ENCODE measurements around the gene PRR5L. TPM values are rescaled to one million over a fixed set of nuclear protein-coding genes. Genes with fewer than 3 reads are reported as not detected.
A peak's percentile ranks its signal among the peaks of the same experiment; 100 is the strongest.

PRR5L gene
- total and polyA plus RNA-seq, 8 donors = 10.6 to 27.0 (median 17.4) TPM

GRCh38 chr11:36346562-36347383 is 50.7 kb downstream of the PRR5L start:
- H3K4me3 ChIP-seq = no peak overlapping the region
- ATAC-seq = no peak
- no peaks in the 10 kb centered on the region for H3K36me3 ChIP-seq
- no peak overlapping the region for H3K27ac ChIP-seq
- intact Hi-C loops (cut with DNase I) = no loop called here
- H3K27me3 ChIP-seq = no peaks in the 10 kb centered on the region
- no peak for TF ChIP-seq CTCF (IDR thresholded peaks at IDR 0.05)
- DNase-seq = no peak
- H3K4me1 ChIP-seq = no peaks in the 10 kb centered on the region
- no peaks in the 10 kb centered on the region for H3K9me3 ChIP-seq

- ATAC-seq (no peak), DNase-seq (no peak)
- intact Hi-C loops (cut with DNase I) = no loop called here
- Histone ChIP-seq H3K27ac (no peak overlapping the region), H3K9me3 (no peaks in the 10 kb centered on the region), H3K27me3 (no peaks in the 10 kb centered on the region), H3K36me3 (no peaks in the 10 kb centered on the region), H3K4me3 (no peak overlapping the region), H3K4me1 (no peaks in the 10 kb centered on the region)
- TF ChIP-seq CTCF (IDR thresholded peaks at IDR 0.05) = no peak
Measured at GRCh38 chr11:36347384-36347906, 51.4 kb downstream of the PRR5L start.

- intact Hi-C loops (cut with DNase I) = no loop called here
- Histone ChIP-seq H3K36me3 (no peaks in the 10 kb centered on the region), H3K27me3 (no peaks in the 10 kb centered on the region), H3K4me3 (no peak overlapping the region), H3K27ac (no peak overlapping the region), H3K4me1 (no peaks in the 10 kb centered on the region), H3K9me3 (no peaks in the 10 kb centered on the region)
- no peak for TF ChIP-seq CTCF (IDR thresholded peaks at IDR 0.05)
- DNase-seq (no peak), ATAC-seq (no peak)
Measured at GRCh38 chr11:36349351-36350136, 53.5 kb downstream of the PRR5L start.

GRCh38 chr11:36350137-36350513 is 54.0 kb downstream of the PRR5L start:
- H3K36me3 ChIP-seq = no peaks in the 10 kb centered on the region
- no peak for TF ChIP-seq CTCF (IDR thresholded peaks at IDR 0.05)
- H3K4me3 ChIP-seq = no peak overlapping the region
- ATAC-seq (no peak), DNase-seq (no peak)
- intact Hi-C loops (cut with DNase I) = no loop called here
- H3K27me3 ChIP-seq = no peaks in the 10 kb centered on the region
- H3K4me1 ChIP-seq = no peaks in the 10 kb centered on the region
- no peak overlapping the region for H3K27ac ChIP-seq
- no peaks in the 10 kb centered on the region for H3K9me3 ChIP-seq

GRCh38 chr11:36352922-36353321 is 56.8 kb downstream of the PRR5L start:
- Histone ChIP-seq H3K9me3 (no peaks in the 10 kb centered on the region), H3K27ac (no peak overlapping the region), H3K4me3 (no peak overlapping the region), H3K4me1 (peaks cover 0 to 12% of the 10 kb centered on the region in 2 donors), H3K27me3 (no peaks in the 10 kb centered on the region), H3K36me3 (no peaks in the 10 kb centered on the region)
- DNase-seq (no peak), ATAC-seq (peak; percentile 16)
- no peak for TF ChIP-seq CTCF (IDR thresholded peaks at IDR 0.05)
- intact Hi-C loops (cut with DNase I) = no loop called here
